ENCODE results near the gene RBM10.

GRCh38 chrX:47151435-47151834, 6.4 kb downstream of the RBM10 start:
- no peak for TF ChIP-seq POLR2A (IDR thresholded peaks at IDR 0.05; ENCODE audit: low read depth, low read length)
- no peak for TF ChIP-seq POLR2AphosphoS5 (IDR thresholded peaks at IDR 0.05; ENCODE audit: low read depth, low read length)
- TF ChIP-seq SPI1 (IDR thresholded peaks at IDR 0.05; ENCODE audit: low read depth, low read length) = no peak
- no peak for TF ChIP-seq PAX5 (IDR thresholded peaks at IDR 0.05; ENCODE audit: insufficient read depth, low read length, severe bottlenecking)
- TF ChIP-seq TAF1 (IDR thresholded peaks at IDR 0.05; ENCODE audit: low read depth, low read length) = no peak
